CD4-positive, alpha-beta T cell (primary cell): ENCODE measurements around the gene ALK. TPM values are rescaled to one million over a fixed set of nuclear protein-coding genes. Genes with fewer than 3 reads are reported as not detected.

Experiments used
- ATAC-seq: fragments of 200-7000 bp; cut with Tn5 transposase; one replicate; pipeline ENCODE4 v1.10.0; 2022; ENCODE audit warnings: mild to moderate bottlenecking; ENCODE audit not compliant: poor library complexity
- CTCF ChIA-PET: fragments of 350-600 bp; sonication (Branson Sonifier 250); formaldehyde crosslinking; loops from one replicate; lab custom pipeline; 2021; ENCODE audit warnings: antibody characterized with exemption, inconsistent platforms; lab: Charles Lee
- POLR2A ChIA-PET: fragments of 350-600 bp; sonication (Branson Sonifier 250); formaldehyde crosslinking; loops from one replicate; lab custom pipeline; 2021; ENCODE audit warnings: antibody characterized with exemption, inconsistent platforms; lab: Charles Lee
- DNase-seq, 14 experiments: peaks; one replicate each; pipeline ENCODE4 v3.0.0-alpha.2; 2013 to 2020; ENCODE audit warnings: mixed read lengths in 2 of 14
- H3K27ac ChIP-seq, 2 donors: one replicate each; pipeline versions ENCODE4 v1.5.1 to v1.7.0; 2013; ENCODE audit warnings: low read length in 2 of 2, low read depth in 1 of 2, mild to moderate bottlenecking in 1 of 2
- H3K27me3 ChIP-seq, 2 experiments: 1 replicate in 1 of 2; 2 replicates in 1 of 2; pipeline versions ENCODE4 v1.6.1 to v1.7.0; 2013; ENCODE audit warnings: low read length in 2 of 2, control low read depth in 1 of 2, mild to moderate bottlenecking in 1 of 2, moderate library complexity in 1 of 2; ENCODE audit not compliant: insufficient read depth in 2 of 2, control insufficient read depth in 1 of 2
- H3K36me3 ChIP-seq: one replicate; pipeline ENCODE4 v1.6.1; 2013; ENCODE audit warnings: low read length, control low read depth; ENCODE audit not compliant: insufficient read depth
- H3K4me1 ChIP-seq: one replicate; pipeline ENCODE4 v1.6.1; 2013; ENCODE audit warnings: low read length, control low read depth; ENCODE audit not compliant: insufficient read depth
- H3K4me3 ChIP-seq: one replicate; pipeline ENCODE4 v1.5.1; 2013; ENCODE audit warnings: mild to moderate bottlenecking, low read length, moderate library complexity
- H3K9me3 ChIP-seq, 2 experiments: 1 replicate in 1 of 2; 2 replicates in 1 of 2; pipeline versions ENCODE4 v1.6.1 to v1.7.0; 2013; ENCODE audit warnings: low read length in 2 of 2, mild to moderate bottlenecking in 2 of 2, control low read depth in 1 of 2, moderate library complexity in 1 of 2; ENCODE audit not compliant: control insufficient read depth in 1 of 2, insufficient read depth in 1 of 2
- H3K27ac Mint-ChIP-seq: one replicate; pipeline ENCODE4 v1.8.0; 2020; ENCODE audit warnings: mixed read lengths
- H3K27me3 Mint-ChIP-seq: one replicate; pipeline ENCODE4 v1.8.0; 2021; ENCODE audit warnings: mixed read lengths
- H3K36me3 Mint-ChIP-seq: one replicate; pipeline ENCODE4 v1.8.0; 2021; ENCODE audit warnings: low read depth, mixed read lengths
- H3K4me1 Mint-ChIP-seq: one replicate; pipeline ENCODE4 v1.8.0; 2021; ENCODE audit warnings: low read depth, mixed read lengths
- H3K4me3 Mint-ChIP-seq: one replicate; pipeline ENCODE4 v1.8.0; 2020; ENCODE audit warnings: mild to moderate bottlenecking, mixed read lengths
- H3K9me3 Mint-ChIP-seq: one replicate; pipeline ENCODE4 v1.8.0; 2020; ENCODE audit warnings: mixed read lengths
- intact Hi-C, 2 experiments: fragments of 100-400 bp; cut with DNase I in 1 of 2; cut with micrococcal nuclease in 1 of 2; formaldehyde crosslinking; loops; one replicate each; pipeline versions ENCODE4 v1.15.1 to v1.9.0; 2023 to 2025; cut with DNase I, micrococcal nuclease
- total RNA-seq, 174 experiments: library from RNA in 2 of 174; stranded (reverse) in 2 of 174; gene quantifications; one replicate each; pipeline ENCODE4 v1.2.3 and lab custom pipeline; 2021 to 2026
- TF ChIP-seq, protein P1 (sequence below): fragments of 200-600 bp; IDR thresholded peaks from one replicate; pipeline ENCODE4 v1.8.0; 2022; ENCODE audit warnings: antibody characterized with exemption, mild to moderate bottlenecking

ALK gene
- total RNA-seq, 2 experiments from 2014 or later, result not detected

DNA sequence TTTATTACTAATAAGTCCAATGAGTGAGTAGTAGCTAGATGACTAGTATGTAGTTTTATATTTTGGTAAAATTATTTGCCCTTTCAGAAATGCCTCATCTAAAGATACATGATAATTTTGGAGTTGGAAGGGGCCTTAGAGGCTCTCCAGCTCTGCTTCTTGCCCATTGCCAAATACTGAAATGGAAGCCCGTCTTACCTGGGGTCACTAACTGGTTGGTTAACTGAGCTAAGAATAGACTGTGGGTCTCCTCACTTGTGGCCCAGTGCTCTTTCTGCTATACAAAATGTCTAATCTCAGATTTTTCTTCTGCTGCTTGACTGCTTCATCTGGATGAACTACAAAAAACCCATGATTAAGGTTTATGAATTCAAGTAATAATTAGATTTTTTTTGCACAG is 739.1 kb downstream of the ALK start:
- H3K36me3 Mint-ChIP-seq, result peaks cover 73% of the 10 kb centered on the region

DNA sequence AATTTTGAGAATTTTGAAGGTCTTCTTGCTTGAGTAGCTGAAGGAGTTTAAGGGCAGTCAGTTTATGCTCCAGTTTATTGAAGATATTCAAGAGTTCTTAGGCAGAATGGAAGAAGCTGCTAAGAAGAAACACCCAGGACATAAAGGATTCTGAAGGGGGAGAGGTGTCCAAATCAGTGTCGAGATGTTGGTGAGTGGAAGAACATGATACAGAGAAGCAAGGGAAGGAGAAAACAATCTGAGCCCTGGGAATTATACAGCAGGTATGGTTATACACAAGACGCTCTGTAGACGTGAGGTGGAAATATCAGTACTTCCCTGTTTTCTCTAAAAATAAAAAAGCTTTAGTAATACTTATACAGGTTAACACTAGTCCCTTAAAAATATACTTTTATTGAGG is 746.0 kb downstream of the ALK start:
- Histone ChIP-seq H3K9me3 (no peaks in the 10 kb centered on the region), H3K4me3 (no peak overlapping the region), H3K4me1 (no peaks in the 10 kb centered on the region), H3K27me3 (no peaks in the 10 kb centered on the region), H3K27ac (no peak overlapping the region), H3K36me3 (peaks cover 52% of the 10 kb centered on the region)
- no peaks in the 10 kb centered on the region for H3K9me3 Mint-ChIP-seq
- no peak overlapping the region for H3K27ac Mint-ChIP-seq
- TF ChIP-seq, protein P1, sequence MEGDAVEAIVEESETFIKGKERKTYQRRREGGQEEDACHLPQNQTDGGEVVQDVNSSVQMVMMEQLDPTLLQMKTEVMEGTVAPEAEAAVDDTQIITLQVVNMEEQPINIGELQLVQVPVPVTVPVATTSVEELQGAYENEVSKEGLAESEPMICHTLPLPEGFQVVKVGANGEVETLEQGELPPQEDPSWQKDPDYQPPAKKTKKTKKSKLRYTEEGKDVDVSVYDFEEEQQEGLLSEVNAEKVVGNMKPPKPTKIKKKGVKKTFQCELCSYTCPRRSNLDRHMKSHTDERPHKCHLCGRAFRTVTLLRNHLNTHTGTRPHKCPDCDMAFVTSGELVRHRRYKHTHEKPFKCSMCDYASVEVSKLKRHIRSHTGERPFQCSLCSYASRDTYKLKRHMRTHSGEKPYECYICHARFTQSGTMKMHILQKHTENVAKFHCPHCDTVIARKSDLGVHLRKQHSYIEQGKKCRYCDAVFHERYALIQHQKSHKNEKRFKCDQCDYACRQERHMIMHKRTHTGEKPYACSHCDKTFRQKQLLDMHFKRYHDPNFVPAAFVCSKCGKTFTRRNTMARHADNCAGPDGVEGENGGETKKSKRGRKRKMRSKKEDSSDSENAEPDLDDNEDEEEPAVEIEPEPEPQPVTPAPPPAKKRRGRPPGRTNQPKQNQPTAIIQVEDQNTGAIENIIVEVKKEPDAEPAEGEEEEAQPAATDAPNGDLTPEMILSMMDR, result no peak
- no peaks in the 10 kb centered on the region for H3K27me3 Mint-ChIP-seq
- H3K36me3 Mint-ChIP-seq, result peaks cover 77% of the 10 kb centered on the region
- no peak overlapping the region for H3K4me3 Mint-ChIP-seq
- no peaks in the 10 kb centered on the region for H3K4me1 Mint-ChIP-seq
- intact Hi-C loops, result no loop called here
- ChIA-PET CTCF (no interaction called here), POLR2A (no interaction called here)
- DNase-seq (no peak), ATAC-seq (no peak)

More for the DNA sequence above, 739.1 kb downstream of the ALK start:
- H3K27me3 ChIP-seq, result no peaks in the 10 kb centered on the region
- TF ChIP-seq, protein P1, result no peak
- POLR2A ChIA-PET, result interaction anchor here (2.0 kb wide), 1 partner anchor 66 kb away, joined by 7 read pairs; no protein-coding TSS in a partner anchor
- H3K4me1 ChIP-seq, result no peaks in the 10 kb centered on the region
- Mint-ChIP-seq H3K27me3 (no peaks in the 10 kb centered on the region), H3K4me3 (no peak overlapping the region), H3K27ac (no peak overlapping the region), H3K4me1 (no peaks in the 10 kb centered on the region), H3K9me3 (no peaks in the 10 kb centered on the region)
- ATAC-seq (no peak), DNase-seq (no peak)
- H3K36me3 ChIP-seq, result peaks cover 26% of the 10 kb centered on the region
- no peak overlapping the region for H3K4me3 ChIP-seq
- no peak overlapping the region for H3K27ac ChIP-seq
- no peaks in the 10 kb centered on the region for H3K9me3 ChIP-seq
- intact Hi-C loops, result no loop called here
- CTCF ChIA-PET, result no interaction called here

DNA sequence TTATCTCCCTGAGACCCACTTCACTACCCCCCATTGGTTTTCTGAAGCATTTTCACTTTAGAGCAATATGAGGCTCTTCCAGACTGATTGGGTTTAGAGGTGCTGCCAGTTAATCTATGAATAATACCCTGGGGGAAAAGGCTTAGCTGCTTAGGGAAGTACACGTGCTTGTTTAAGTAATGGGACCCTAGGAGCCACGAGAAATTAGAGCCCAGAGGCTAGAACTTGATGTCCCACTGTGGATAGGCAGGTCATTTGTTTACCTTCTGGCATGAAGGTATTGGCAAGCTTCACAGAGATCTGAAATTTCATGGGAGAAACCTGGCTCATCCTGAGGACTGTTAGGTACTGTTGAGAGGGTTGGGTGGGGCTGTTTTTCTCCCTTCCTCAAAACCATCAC is 746.4 kb downstream of the ALK start:
- ATAC-seq, result no peak
- no peaks in the 10 kb centered on the region for H3K4me1 ChIP-seq
- H3K36me3 ChIP-seq, result peaks cover 48% of the 10 kb centered on the region
- no peak overlapping the region for H3K4me3 Mint-ChIP-seq
- intact Hi-C loops, result no loop called here
- no peak overlapping the region for H3K27ac Mint-ChIP-seq
- H3K36me3 Mint-ChIP-seq, result peaks cover 77% of the 10 kb centered on the region
- no peak for DNase-seq
- no peaks in the 10 kb centered on the region for H3K27me3 Mint-ChIP-seq
- H3K9me3 Mint-ChIP-seq, result no peaks in the 10 kb centered on the region
- ChIA-PET POLR2A (no interaction called here), CTCF (no interaction called here)
- H3K4me1 Mint-ChIP-seq, result no peaks in the 10 kb centered on the region
- no peaks in the 10 kb centered on the region for H3K9me3 ChIP-seq
- TF ChIP-seq, protein P1, result no peak
- H3K27me3 ChIP-seq, result no peaks in the 10 kb centered on the region
- H3K4me3 ChIP-seq, result no peak overlapping the region
- no peak overlapping the region for H3K27ac ChIP-seq
